DMS53 (cell line): Measurements from ENCODE around the gene RANBP1.

ENCODE experiments used
- DNase-seq: peaks from one replicate; lab custom pipeline; 2025; lab: John Stamatoyannopoulos, UW

RANBP1 gene

GRCh38 chr22:20137671-20138416, 21.9 kb downstream of the RANBP1 start:
- no peak for DNase-seq

- no peak for DNase-seq
These were observed 22.5 kb downstream of the RANBP1 start for GRCh38 chr22:20138417-20138738.

DNA sequence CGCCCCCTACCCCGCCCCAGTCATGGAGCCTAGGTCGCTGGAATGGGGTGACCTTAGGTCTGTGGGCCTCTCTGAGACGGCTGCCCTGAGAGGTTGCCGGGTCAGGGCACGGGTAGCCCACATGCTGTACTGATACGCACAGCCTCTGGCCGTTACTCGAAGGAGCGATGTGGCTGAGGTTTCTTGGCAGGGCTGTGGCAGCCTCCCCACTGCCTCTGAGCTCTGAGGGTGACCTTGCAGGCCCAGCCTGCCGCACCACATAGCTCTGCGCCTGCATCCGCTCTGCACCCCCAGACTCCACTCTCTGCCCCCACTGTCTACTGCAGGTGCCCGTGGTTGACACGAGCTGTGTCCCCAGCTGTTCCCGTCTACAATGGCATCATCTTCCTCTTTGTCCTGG, 23.0 kb downstream of the RANBP1 start:
- DNase-seq = no peak

GRCh38 chr22:20139391-20140106, 23.6 kb downstream of the RANBP1 start:
- no peak for DNase-seq

GRCh38 chr22:20140107-20140445, 24.2 kb downstream of the RANBP1 start:
- no peak for DNase-seq

GRCh38 chr22:20140521-20140964, 24.6 kb downstream of the RANBP1 start:
- DNase-seq = no peak

DNA sequence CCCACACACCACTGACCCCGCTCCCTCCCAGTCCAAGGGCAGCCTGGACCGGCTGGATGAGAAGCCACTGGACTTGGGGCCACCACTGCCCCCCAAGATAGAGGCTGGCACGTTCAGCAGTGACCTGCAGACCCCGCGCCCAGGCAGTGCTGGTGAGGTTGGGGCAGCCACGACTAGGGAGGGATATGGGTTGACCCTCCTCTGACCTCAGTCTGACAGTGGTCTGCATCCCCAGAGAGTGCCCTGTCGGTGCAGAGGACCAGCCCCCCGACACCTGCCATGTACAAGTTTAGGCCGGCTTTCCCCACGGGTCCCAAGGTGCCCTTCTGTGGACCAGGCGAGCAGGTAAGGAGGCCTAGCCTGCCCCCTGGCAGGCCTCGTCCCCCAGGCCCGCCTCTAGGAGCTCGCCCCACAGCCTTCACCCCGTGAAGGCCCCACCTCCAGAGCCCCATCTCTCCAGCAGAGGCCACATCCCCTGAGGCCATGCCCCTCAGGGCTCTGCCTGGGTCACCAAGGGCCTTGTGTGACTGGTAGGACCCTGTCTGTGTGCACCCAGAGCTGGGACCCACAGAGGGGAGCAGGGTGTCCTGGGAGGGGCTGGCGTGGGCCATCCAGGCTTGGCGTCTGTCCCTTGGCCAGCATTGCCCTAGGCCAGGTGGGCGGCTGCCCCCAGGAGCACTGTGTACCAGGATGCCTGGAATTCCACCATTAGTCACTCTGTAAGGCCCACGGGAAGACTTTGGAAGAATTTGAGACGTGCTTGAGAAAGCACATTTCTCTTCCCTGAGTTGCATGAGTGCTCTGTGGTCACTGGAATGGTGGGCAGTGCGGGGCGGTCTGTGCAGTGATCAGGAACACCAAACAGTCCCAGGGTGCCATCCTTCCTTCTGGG, 25.5 kb downstream of the RANBP1 start:
- no peak for DNase-seq

DNA sequence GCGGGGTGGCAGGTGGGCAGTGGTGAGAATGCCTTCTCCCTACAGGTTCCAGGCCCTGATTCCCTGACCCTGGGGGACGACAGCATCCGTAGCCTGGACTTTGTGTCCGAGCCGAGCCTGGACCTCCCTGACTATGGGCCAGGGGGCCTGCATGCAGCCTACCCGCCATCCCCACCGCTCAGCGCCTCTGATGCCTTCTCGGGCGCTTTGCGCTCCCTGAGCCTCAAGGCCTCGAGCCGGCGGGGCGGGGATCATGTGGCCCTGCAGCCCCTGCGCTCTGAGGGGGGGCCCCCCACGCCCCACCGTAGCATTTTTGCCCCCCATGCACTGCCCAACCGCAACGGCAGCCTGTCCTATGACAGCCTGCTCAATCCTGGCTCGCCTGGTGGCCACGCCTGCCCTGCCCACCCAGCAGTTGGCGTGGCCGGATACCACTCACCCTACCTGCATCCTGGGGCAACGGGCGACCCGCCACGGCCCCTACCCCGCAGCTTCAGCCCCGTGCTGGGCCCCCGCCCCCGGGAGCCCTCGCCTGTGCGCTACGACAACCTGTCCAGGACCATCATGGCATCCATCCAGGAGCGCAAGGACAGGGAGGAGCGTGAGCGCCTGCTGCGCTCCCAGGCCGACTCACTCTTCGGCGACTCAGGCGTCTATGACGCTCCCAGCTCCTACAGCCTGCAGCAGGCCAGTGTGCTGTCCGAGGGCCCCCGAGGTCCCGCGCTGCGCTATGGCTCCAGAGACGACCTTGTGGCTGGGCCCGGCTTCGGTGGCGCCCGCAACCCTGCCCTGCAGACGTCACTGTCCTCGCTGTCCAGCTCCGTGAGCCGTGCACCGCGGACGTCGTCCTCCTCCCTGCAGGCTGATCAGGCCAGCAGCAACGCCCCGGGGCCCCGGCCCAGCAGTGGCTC, 27.1 kb downstream of the RANBP1 start:
- no peak for DNase-seq

GRCh38 chr22:20143883-20144665, 28.2 kb downstream of the RANBP1 start:
- DNase-seq = no peak

GRCh38 chr22:20145206-20145831, 29.4 kb downstream of the RANBP1 start:
- DNase-seq = no peak

- DNase-seq = no peak
These were observed 29.9 kb downstream of the RANBP1 start for GRCh38 chr22:20145832-20146223.

DNA sequence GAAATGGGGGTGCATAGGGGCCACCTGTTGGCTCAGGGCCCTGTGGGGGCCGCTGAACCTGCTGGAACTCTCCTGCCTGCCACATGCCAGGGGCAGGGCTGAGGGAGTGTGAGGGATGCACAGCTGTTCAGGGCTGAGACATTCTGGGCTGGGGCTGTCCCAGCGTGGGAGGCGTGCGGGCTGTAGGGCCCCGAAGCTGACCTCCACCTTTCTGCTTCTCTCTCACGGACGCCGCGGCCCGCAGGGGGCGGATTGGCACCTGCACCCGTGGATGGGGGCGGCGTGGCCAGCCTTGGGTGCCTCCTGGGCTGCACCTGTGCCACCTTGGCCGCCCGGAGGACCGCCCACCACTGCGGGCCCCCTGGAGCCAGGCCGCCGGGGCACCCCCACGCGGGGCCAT, 30.9 kb downstream of the RANBP1 start:
- DNase-seq = no peak

DNA sequence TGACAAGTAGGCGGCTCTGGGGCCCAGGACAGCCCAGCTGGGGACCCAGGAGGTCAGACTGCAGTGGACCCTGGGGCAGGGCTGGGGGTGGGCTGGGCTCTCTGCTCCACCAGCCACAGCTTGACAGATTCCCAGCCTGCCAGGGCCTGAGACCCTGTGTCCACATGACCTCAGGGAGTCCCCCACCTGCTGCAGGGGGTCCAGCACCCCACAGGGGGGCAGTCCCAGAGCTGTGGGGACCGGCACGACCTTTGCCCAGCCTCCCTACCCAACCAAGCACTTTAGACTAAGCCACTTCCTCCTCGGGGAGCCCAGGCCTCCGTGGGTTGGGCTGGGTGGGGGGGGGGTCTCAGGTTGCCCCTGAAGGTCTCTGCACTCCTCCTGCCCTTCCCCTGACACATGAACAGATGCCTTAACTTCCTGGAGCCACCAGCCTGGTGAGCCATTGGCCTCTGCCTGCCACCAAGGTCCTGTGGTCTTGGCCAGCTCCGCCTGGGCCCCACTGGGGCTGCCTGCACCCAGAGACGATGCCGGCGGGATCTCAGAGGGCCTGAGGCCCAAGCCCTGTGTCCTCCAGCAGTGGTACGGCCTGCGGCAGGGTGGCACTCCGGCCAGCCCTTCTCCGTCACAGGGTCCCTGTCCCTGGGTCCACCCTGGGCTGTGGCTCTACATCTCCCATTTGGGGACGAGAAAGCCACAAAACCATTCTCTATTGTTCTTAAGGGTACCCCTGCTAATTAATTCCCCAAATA, 31.5 kb downstream of the RANBP1 start:
- no peak for DNase-seq

DNA sequence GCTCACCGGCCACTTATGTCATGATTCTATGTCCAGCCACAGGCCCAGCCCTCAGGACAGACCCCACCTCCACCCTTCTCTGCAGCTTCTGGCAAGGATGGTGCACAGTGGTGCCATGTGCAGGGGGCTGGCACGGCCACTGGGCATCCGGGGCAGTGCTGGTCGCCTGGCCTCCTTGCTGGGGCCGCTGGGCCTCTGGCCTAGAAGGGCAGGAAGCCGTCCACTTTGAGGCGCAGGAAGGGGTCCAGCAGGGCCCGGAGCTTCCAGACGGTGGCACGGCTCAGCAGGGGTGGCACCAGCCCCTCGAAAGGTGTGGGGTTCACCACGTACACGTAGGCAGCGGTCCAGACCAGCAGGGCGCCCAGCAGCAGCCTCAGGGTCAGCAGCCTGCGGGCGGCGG, 32.5 kb downstream of the RANBP1 start:
- no peak for DNase-seq

- DNase-seq = no peak
These were observed 33.6 kb downstream of the RANBP1 start for GRCh38 chr22:20149257-20150250.

DNA sequence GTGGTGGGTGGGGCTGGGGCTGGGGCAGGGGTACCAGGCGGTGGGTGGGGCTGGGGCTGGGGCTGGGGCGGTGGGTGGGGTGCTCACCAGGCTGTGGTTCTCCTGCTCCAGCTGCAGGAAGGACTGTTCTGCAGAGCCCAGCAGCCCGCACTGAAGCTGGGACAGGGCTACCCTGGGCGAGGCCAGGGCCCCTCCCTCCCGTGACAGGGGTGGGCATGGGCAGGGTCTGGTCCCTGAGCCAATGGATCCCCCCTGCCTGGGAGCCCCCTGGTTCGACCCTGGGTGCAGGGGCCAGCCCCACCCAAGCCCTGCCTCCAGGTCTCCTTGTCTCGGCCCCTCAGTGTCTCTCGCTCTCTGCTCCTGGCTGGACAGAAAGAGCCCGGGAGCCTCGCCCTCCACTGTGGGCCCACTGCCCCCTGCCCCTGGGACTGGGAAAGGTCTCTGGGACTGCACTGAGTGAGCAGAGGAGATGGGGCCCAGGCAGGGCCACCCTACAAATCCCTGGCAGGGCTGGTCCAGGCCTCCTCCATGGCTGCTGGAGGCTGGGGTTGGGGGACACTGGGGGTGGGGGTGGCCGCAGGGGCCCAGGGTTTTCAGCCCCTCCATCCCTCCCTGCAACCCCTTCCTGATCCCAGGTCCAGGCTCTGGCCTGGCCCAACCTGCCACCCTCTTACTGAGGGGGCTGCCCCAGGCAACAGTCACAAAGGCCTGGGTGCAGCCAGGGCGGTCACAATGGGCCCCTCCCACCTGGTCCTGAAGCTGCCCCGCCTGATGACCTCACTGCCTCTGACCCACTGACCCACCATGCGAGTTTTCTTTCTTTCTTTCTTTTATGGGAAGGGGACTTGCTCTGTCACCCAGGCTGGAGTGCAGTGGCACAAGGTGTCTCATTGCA, 34.7 kb downstream of the RANBP1 start, which contains the start of gene CCDC188:
Gene CCDC188, minus strand, starts transcription at position 675 of the 895 bp plus-strand sequence. Its CDS starts 69 bp downstream, at position 606.
- DNase-seq = no peak

DNA sequence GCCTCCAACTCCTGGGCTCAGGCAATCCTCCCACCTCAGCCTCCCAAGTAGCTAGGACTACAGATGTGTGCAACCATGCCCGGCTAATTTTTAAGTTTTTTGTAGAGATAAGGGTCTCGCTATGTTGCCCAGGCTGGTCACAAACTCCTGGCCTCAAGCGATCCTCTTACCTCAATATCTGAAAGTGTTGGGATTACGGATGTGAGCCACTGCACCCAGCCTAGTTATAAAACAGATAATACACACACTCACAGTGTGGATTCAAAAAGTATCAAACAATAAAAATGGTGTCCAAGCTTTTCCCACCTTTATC, 35.3 kb downstream of the RANBP1 start:
- DNase-seq = no peak
